HepG2 (cell line): ENCODE results near the gene FFAR1. TPM values are rescaled to one million over a fixed set of nuclear protein-coding genes. Genes with fewer than 3 reads are reported as not detected.

ENCODE experiments used
- BCL6 ChIP-seq: IDR thresholded peaks from 2 replicates; pipeline ENCODE4 v1.6.1; 2016; ENCODE audit warnings: missing genetic modification reagents, missing compliant biosample characterization
- FOXK1 ChIP-seq: sonication (generic); formaldehyde crosslinking; IDR thresholded peaks from 2 replicates; pipeline ENCODE4 v1.4.0; 2020; ENCODE audit warnings: low read depth, missing genetic modification reagents, borderline replicate concordance
- GTF2F1 ChIP-seq: fragments of 150-350 bp; IDR thresholded peaks from 2 replicates; pipeline ENCODE4 v1.6.1; 2014; ENCODE audit warnings: low read length
- ISL2 ChIP-seq: sonication (generic); formaldehyde crosslinking; IDR thresholded peaks from 2 replicates; pipeline ENCODE4 v1.5.0; 2020; ENCODE audit warnings: missing genetic modification reagents
- PAWR ChIP-seq: sonication (generic); formaldehyde crosslinking; IDR thresholded peaks from 2 replicates; pipeline ENCODE4 v1.4.0; 2020; ENCODE audit warnings: missing genetic modification reagents, mild to moderate bottlenecking, borderline replicate concordance
- SETDB1 ChIP-seq: sonication (generic); formaldehyde crosslinking; IDR thresholded peaks from 2 replicates; pipeline ENCODE4 v1.5.1; 2020; ENCODE audit warnings: missing genetic modification reagents, mild to moderate bottlenecking, borderline replicate concordance
- ZKSCAN8 ChIP-seq: IDR thresholded peaks from 2 replicates; pipeline ENCODE4 v1.6.1; 2016; ENCODE audit warnings: borderline replicate concordance, missing genetic modification reagents, missing compliant biosample characterization
- ZNF263 ChIP-seq: sonication (generic); formaldehyde crosslinking; IDR thresholded peaks from 2 replicates; pipeline ENCODE4 v1.4.0; 2020; ENCODE audit warnings: missing genetic modification reagents
- ZNF619 ChIP-seq: sonication (generic); formaldehyde crosslinking; IDR thresholded peaks from 2 replicates; pipeline ENCODE4 v1.4.0; 2020; ENCODE audit warnings: mild to moderate bottlenecking, missing genetic modification reagents
- ZNF678 ChIP-seq: sonication (generic); formaldehyde crosslinking; IDR thresholded peaks from 2 replicates; pipeline ENCODE4 v1.4.0; 2020; ENCODE audit warnings: mild to moderate bottlenecking, missing genetic modification reagents
- polyA plus RNA-seq, 8 experiments: library from polyadenylated mRNA; depleted of rRNA in 3 of 8; stranded (reverse) in 7 of 8; unstranded in 1 of 8; fragments of >200 nt; fragmentation: Illumina TruSeq in 4 of 8; extraction: Trizol in 4 of 8; gene quantifications; 2 replicates each; pipeline versions ENCODE4 v1.2.1 to v1.2.3, GENCODE V29; 2011 to 2016; ENCODE audit warnings: low read depth in 4 of 8, missing spikeins in 1 of 8, mixed read lengths in 1 of 8; ENCODE audit not compliant: insufficient read depth in 1 of 8
- total RNA-seq, 5 experiments: library from RNA; depleted of rRNA; stranded (reverse); fragments of >200 nt; fragmentation: Illumina TruSeq; extraction: Trizol; gene quantifications; 2 replicates each; pipeline ENCODE4 v1.2.3, GENCODE V29; 2016; ENCODE audit warnings: low read depth in 1 of 5
- TF ChIP-seq, protein P1 (sequence below): IDR thresholded peaks from 2 replicates; pipeline ENCODE4 v1.6.1; 2012; ENCODE audit warnings: low read depth, low read length, improper control_type of control experiment
- TF ChIP-seq, protein P2 (sequence below): sonication (generic); formaldehyde crosslinking; conservative IDR thresholded peaks from 2 replicates; pipeline ENCODE4 v1.8.0; 2022; ENCODE audit warnings: mild to moderate bottlenecking, moderate library complexity, missing genetic modification reagents
- TF ChIP-seq, protein P3 (sequence below): sonication (generic); formaldehyde crosslinking; IDR thresholded peaks from 2 replicates; pipeline ENCODE4 v1.4.0; 2020; ENCODE audit warnings: mild to moderate bottlenecking, low read depth, missing genetic modification reagents
- TF ChIP-seq, protein P4 (sequence below): sonication (generic); formaldehyde crosslinking; IDR thresholded peaks from 2 replicates; pipeline ENCODE4 v1.4.0; 2020; ENCODE audit warnings: missing genetic modification reagents
- TF ChIP-seq, protein P5 (sequence below): sonication (generic); formaldehyde crosslinking; IDR thresholded peaks from 2 replicates; pipeline ENCODE4 v1.5.0; 2020; ENCODE audit warnings: missing genetic modification reagents
- TF ChIP-seq, protein P6 (sequence below), 2 experiments: sonication (generic) in 1 of 2; formaldehyde crosslinking in 1 of 2; IDR thresholded peaks; 2 replicates each; pipeline versions ENCODE4 v1.5.1 to v1.6.1; 2011 to 2020; ENCODE audit warnings: borderline replicate concordance in 1 of 2, low read depth in 1 of 2, low read length in 1 of 2, mild to moderate bottlenecking in 1 of 2, missing genetic modification reagents in 1 of 2, moderate library complexity in 1 of 2

Gene FFAR1
- total and polyA plus RNA-seq, 2 of the 13 experiments (the other 11 are each of a cell fraction or from before 2014, with no cell fraction given), result not detected

DNA sequence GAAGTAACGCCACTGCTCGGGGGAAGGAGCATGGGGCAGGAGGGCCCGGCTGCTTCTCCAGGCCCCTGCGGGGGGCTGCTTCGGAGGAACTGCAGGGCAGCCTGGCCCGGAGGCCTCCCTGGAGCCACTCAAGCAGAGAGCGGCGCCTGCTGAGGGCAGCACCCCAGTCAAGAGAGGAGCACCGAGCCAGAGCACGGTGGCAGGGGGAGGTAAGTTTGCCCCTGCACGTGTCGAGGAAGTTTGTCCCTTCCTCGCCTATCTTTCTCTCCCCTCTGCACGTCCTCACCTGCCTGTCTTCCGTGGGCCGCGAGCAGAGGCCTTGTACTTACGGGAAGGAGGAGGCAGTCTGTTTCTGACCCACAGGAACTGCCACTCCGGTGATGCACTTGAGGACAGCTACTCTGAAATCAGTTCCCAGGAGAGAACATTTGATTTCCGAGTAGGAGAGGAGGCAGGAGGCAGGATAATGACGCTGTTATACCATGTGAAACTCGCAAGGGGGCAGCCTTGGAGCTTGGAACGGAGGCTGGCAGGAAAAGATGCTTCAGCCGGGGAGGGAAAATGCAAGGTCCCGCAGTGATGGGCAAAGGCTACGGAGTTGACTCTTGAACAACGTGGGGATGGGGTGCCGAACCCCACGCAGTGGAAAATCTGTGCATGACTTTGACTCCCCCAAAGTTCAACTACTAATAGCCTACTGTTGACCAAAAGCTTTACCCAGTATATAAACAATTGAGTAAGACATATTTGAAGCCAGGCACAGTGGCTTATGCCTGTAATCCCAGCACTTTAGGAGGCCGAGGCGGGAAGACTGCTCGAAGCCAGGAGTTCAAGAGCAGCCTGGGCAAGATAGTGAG is 5.0 kb downstream of the FFAR1 start (continued):
- TF ChIP-seq, protein P1, sequence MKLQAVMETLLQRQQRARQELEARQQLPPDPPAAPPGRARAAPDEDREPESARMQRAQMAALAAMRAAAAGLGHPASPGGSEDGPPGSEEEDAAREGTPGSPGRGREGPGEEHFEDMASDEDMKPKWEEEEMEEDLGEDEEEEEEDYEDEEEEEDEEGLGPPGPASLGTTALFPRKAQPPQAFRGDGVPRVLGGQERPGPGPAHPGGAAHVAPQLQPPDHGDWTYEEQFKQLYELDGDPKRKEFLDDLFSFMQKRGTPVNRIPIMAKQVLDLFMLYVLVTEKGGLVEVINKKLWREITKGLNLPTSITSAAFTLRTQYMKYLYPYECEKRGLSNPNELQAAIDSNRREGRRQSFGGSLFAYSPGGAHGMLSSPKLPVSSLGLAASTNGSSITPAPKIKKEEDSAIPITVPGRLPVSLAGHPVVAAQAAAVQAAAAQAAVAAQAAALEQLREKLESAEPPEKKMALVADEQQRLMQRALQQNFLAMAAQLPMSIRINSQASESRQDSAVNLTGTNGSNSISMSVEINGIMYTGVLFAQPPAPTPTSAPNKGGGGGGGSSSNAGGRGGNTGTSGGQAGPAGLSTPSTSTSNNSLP, result no peak
- TF ChIP-seq FOXK1 (CRISPR knock-in tag), result no peak
- no peak for TF ChIP-seq ZNF263 (CRISPR knock-in tag)
- TF ChIP-seq, protein P2, sequence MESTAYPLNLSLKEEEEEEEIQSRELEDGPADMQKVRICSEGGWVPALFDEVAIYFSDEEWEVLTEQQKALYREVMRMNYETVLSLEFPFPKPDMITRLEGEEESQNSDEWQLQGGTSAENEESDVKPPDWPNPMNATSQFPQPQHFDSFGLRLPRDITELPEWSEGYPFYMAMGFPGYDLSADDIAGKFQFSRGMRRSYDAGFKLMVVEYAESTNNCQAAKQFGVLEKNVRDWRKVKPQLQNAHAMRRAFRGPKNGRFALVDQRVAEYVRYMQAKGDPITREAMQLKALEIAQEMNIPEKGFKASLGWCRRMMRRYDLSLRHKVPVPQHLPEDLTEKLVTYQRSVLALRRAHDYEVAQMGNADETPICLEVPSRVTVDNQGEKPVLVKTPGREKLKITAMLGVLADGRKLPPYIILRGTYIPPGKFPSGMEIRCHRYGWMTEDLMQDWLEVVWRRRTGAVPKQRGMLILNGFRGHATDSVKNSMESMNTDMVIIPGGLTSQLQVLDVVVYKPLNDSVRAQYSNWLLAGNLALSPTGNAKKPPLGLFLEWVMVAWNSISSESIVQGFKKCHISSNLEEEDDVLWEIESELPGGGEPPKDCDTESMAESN (CRISPR knock-in tag), result no peak
- TF ChIP-seq, protein P3, sequence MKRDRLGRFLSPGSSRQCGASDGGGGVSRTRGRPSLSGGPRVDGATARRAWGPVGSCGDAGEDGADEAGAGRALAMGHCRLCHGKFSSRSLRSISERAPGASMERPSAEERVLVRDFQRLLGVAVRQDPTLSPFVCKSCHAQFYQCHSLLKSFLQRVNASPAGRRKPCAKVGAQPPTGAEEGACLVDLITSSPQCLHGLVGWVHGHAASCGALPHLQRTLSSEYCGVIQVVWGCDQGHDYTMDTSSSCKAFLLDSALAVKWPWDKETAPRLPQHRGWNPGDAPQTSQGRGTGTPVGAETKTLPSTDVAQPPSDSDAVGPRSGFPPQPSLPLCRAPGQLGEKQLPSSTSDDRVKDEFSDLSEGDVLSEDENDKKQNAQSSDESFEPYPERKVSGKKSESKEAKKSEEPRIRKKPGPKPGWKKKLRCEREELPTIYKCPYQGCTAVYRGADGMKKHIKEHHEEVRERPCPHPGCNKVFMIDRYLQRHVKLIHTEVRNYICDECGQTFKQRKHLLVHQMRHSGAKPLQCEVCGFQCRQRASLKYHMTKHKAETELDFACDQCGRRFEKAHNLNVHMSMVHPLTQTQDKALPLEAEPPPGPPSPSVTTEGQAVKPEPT (CRISPR knock-in tag), result no peak
- no peak for TF ChIP-seq ZNF678 (CRISPR knock-in tag)
- TF ChIP-seq GTF2F1, result no peak
- TF ChIP-seq, protein P4, sequence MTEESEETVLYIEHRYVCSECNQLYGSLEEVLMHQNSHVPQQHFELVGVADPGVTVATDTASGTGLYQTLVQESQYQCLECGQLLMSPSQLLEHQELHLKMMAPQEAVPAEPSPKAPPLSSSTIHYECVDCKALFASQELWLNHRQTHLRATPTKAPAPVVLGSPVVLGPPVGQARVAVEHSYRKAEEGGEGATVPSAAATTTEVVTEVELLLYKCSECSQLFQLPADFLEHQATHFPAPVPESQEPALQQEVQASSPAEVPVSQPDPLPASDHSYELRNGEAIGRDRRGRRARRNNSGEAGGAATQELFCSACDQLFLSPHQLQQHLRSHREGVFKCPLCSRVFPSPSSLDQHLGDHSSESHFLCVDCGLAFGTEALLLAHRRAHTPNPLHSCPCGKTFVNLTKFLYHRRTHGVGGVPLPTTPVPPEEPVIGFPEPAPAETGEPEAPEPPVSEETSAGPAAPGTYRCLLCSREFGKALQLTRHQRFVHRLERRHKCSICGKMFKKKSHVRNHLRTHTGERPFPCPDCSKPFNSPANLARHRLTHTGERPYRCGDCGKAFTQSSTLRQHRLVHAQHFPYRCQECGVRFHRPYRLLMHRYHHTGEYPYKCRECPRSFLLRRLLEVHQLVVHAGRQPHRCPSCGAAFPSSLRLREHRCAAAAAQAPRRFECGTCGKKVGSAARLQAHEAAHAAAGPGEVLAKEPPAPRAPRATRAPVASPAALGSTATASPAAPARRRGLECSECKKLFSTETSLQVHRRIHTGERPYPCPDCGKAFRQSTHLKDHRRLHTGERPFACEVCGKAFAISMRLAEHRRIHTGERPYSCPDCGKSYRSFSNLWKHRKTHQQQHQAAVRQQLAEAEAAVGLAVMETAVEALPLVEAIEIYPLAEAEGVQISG (CRISPR knock-in tag), result no peak
- no peak for TF ChIP-seq ZNF619
- TF ChIP-seq SETDB1, result no peak
- TF ChIP-seq ZKSCAN8 (CRISPR knock-in tag), result no peak
- TF ChIP-seq ISL2 (CRISPR knock-in tag), result no peak
- TF ChIP-seq PAWR (CRISPR knock-in tag), result no peak
- no peak; the same call in 1 of the 2 replicates for TF ChIP-seq BCL6
- TF ChIP-seq, protein P5, sequence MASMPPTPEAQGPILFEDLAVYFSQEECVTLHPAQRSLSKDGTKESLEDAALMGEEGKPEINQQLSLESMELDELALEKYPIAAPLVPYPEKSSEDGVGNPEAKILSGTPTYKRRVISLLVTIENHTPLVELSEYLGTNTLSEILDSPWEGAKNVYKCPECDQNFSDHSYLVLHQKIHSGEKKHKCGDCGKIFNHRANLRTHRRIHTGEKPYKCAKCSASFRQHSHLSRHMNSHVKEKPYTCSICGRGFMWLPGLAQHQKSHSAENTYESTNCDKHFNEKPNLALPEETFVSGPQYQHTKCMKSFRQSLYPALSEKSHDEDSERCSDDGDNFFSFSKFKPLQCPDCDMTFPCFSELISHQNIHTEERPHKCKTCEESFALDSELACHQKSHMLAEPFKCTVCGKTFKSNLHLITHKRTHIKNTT (CRISPR knock-in tag), result no peak
- TF ChIP-seq, protein P6, sequence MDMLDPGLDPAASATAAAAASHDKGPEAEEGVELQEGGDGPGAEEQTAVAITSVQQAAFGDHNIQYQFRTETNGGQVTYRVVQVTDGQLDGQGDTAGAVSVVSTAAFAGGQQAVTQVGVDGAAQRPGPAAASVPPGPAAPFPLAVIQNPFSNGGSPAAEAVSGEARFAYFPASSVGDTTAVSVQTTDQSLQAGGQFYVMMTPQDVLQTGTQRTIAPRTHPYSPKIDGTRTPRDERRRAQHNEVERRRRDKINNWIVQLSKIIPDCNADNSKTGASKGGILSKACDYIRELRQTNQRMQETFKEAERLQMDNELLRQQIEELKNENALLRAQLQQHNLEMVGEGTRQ (IDR thresholded peaks at IDR 0.05; ENCODE audit: low read depth, low read length), result no peak
- TF ChIP-seq, protein P6 (CRISPR knock-in tag; IDR thresholded peaks at IDR 0.05; ENCODE audit: borderline replicate concordance), result no peak
